ENCODE data around the gene IL21R.

Gene IL21R

GRCh38 chr16:27489421-27489820, 87.4 kb downstream of the IL21R start:
- H3K27ac ChIP-seq (ENCODE audit: low read depth, low read length), result no peak overlapping the region
- H3K9me3 ChIP-seq (ENCODE audit: control insufficient read depth in 5 of 5, low read length in 5 of 5), result no peaks in the 10 kb centered on the region
- H3K27me3 ChIP-seq (ENCODE audit: control insufficient read depth in 5 of 5, insufficient read depth in 4 of 5, low read length in 5 of 5), result no peaks in the 10 kb centered on the region
- H3K4me1 ChIP-seq (ENCODE audit: control insufficient read depth in 5 of 5, insufficient read depth in 5 of 5, low read length in 5 of 5), result peaks cover 0 to 19% (median 0%) of the 10 kb centered on the region in 5 donors
- H3K4me3 ChIP-seq (ENCODE audit: low read depth in 1 of 5, low read length in 5 of 5), result no peak overlapping the region
- H3K9ac ChIP-seq (ENCODE audit: low read length in 5 of 5), result no peak overlapping the region
- peaks cover 9 to 97% (median 86%) of the 10 kb centered on the region in 5 donors for H3K36me3 ChIP-seq (ENCODE audit: control insufficient read depth in 5 of 5, insufficient read depth in 5 of 5, low read length in 5 of 5)

GRCh38 chr16:27489906-27490305, 87.9 kb downstream of the IL21R start:
- H3K27ac ChIP-seq (ENCODE audit: low read depth, low read length), result no peak overlapping the region
- no peak overlapping the region for H3K9ac ChIP-seq (ENCODE audit: low read length in 5 of 5)
- H3K4me3 ChIP-seq (ENCODE audit: low read depth in 1 of 5, low read length in 5 of 5), result no peak overlapping the region
- H3K9me3 ChIP-seq (ENCODE audit: control insufficient read depth in 5 of 5, low read length in 5 of 5), result no peaks in the 10 kb centered on the region
- H3K36me3 ChIP-seq (ENCODE audit: control insufficient read depth in 5 of 5, insufficient read depth in 5 of 5, low read length in 5 of 5), result peaks cover 9 to 97% (median 86%) of the 10 kb centered on the region in 5 donors
- no peaks in the 10 kb centered on the region for H3K27me3 ChIP-seq (ENCODE audit: control insufficient read depth in 5 of 5, insufficient read depth in 4 of 5, low read length in 5 of 5)
- H3K4me1 ChIP-seq (ENCODE audit: control insufficient read depth in 5 of 5, insufficient read depth in 5 of 5, low read length in 5 of 5), result peaks cover 0 to 19% (median 0%) of the 10 kb centered on the region in 5 donors

- no peaks in the 10 kb centered on the region for H3K27me3 ChIP-seq (ENCODE audit: control insufficient read depth in 5 of 5, insufficient read depth in 4 of 5, low read length in 5 of 5)
- no peak overlapping the region for H3K4me3 ChIP-seq (ENCODE audit: low read depth in 1 of 5, low read length in 5 of 5)
- H3K4me1 ChIP-seq (ENCODE audit: control insufficient read depth in 5 of 5, insufficient read depth in 5 of 5, low read length in 5 of 5), result peaks cover 0 to 22% (median 3%) of the 10 kb centered on the region in 5 donors
- H3K9ac ChIP-seq (ENCODE audit: low read length in 5 of 5), result peak overlapping the region in 1 of 5 donors; percentile 3
- H3K27ac ChIP-seq (ENCODE audit: low read depth, low read length), result peak overlapping the region; percentile 57
- peaks cover 7 to 96% (median 84%) of the 10 kb centered on the region in 5 donors for H3K36me3 ChIP-seq (ENCODE audit: control insufficient read depth in 5 of 5, insufficient read depth in 5 of 5, low read length in 5 of 5)
- H3K9me3 ChIP-seq (ENCODE audit: control insufficient read depth in 5 of 5, low read length in 5 of 5), result no peaks in the 10 kb centered on the region
Observed at GRCh38 chr16:27491894-27492587, 90.1 kb downstream of the IL21R start.

GRCh38 chr16:27492588-27492979, 90.6 kb downstream of the IL21R start:
- Histone ChIP-seq H3K27me3 (ENCODE audit: control insufficient read depth in 5 of 5, insufficient read depth in 4 of 5, low read length in 5 of 5) (no peaks in the 10 kb centered on the region), H3K27ac (ENCODE audit: low read depth, low read length) (peak overlapping the region; percentile 57), H3K9ac (ENCODE audit: low read length in 5 of 5) (no peak overlapping the region), H3K4me3 (ENCODE audit: low read depth in 1 of 5, low read length in 5 of 5) (no peak overlapping the region), H3K36me3 (ENCODE audit: control insufficient read depth in 5 of 5, insufficient read depth in 5 of 5, low read length in 5 of 5) (peaks cover 7 to 96% (median 86%) of the 10 kb centered on the region in 5 donors), H3K9me3 (ENCODE audit: control insufficient read depth in 5 of 5, low read length in 5 of 5) (no peaks in the 10 kb centered on the region), H3K4me1 (ENCODE audit: control insufficient read depth in 5 of 5, insufficient read depth in 5 of 5, low read length in 5 of 5) (peaks cover 0 to 22% (median 3%) of the 10 kb centered on the region in 5 donors)

GRCh38 chr16:27495191-27495590, 93.2 kb downstream of the IL21R start:
- Histone ChIP-seq H3K4me1 (ENCODE audit: control insufficient read depth in 5 of 5, insufficient read depth in 5 of 5, low read length in 5 of 5) (peaks cover 0 to 26% (median 22%) of the 10 kb centered on the region in 5 donors), H3K27ac (ENCODE audit: low read depth, low read length) (no peak overlapping the region), H3K9ac (ENCODE audit: low read length in 5 of 5) (no peak overlapping the region), H3K36me3 (ENCODE audit: control insufficient read depth in 5 of 5, insufficient read depth in 5 of 5, low read length in 5 of 5) (peaks cover 7 to 96% (median 84%) of the 10 kb centered on the region in 5 donors), H3K4me3 (ENCODE audit: low read depth in 1 of 5, low read length in 5 of 5) (no peak overlapping the region), H3K27me3 (ENCODE audit: control insufficient read depth in 5 of 5, insufficient read depth in 4 of 5, low read length in 5 of 5) (no peaks in the 10 kb centered on the region), H3K9me3 (ENCODE audit: control insufficient read depth in 5 of 5, low read length in 5 of 5) (no peaks in the 10 kb centered on the region)

GRCh38 chr16:27498031-27498825, 96.3 kb downstream of the IL21R start:
- Histone ChIP-seq H3K36me3 (ENCODE audit: control insufficient read depth in 5 of 5, insufficient read depth in 5 of 5, low read length in 5 of 5) (peaks cover 5 to 96% (median 86%) of the 10 kb centered on the region in 5 donors), H3K9me3 (ENCODE audit: control insufficient read depth in 5 of 5, low read length in 5 of 5) (no peaks in the 10 kb centered on the region), H3K27ac (ENCODE audit: low read depth, low read length) (no peak overlapping the region), H3K4me3 (ENCODE audit: low read depth in 1 of 5, low read length in 5 of 5) (no peak overlapping the region), H3K27me3 (ENCODE audit: control insufficient read depth in 5 of 5, insufficient read depth in 4 of 5, low read length in 5 of 5) (no peaks in the 10 kb centered on the region), H3K4me1 (ENCODE audit: control insufficient read depth in 5 of 5, insufficient read depth in 5 of 5, low read length in 5 of 5) (peaks cover 0 to 23% (median 7%) of the 10 kb centered on the region in 5 donors), H3K9ac (ENCODE audit: low read length in 5 of 5) (no peak overlapping the region)

GRCh38 chr16:27498916-27499658, 97.1 kb downstream of the IL21R start:
- Histone ChIP-seq H3K27me3 (ENCODE audit: control insufficient read depth in 5 of 5, insufficient read depth in 4 of 5, low read length in 5 of 5) (no peaks in the 10 kb centered on the region), H3K4me1 (ENCODE audit: control insufficient read depth in 5 of 5, insufficient read depth in 5 of 5, low read length in 5 of 5) (peaks cover 0 to 23% (median 7%) of the 10 kb centered on the region in 5 donors), H3K27ac (ENCODE audit: low read depth, low read length) (no peak overlapping the region), H3K9ac (ENCODE audit: low read length in 5 of 5) (no peak overlapping the region), H3K9me3 (ENCODE audit: control insufficient read depth in 5 of 5, low read length in 5 of 5) (no peaks in the 10 kb centered on the region), H3K36me3 (ENCODE audit: control insufficient read depth in 5 of 5, insufficient read depth in 5 of 5, low read length in 5 of 5) (peaks cover 5 to 98% (median 93%) of the 10 kb centered on the region in 5 donors), H3K4me3 (ENCODE audit: low read depth in 1 of 5, low read length in 5 of 5) (no peak overlapping the region)

GRCh38 chr16:27499659-27500055, 97.7 kb downstream of the IL21R start:
- no peaks in the 10 kb centered on the region for H3K9me3 ChIP-seq (ENCODE audit: control insufficient read depth in 5 of 5, low read length in 5 of 5)
- H3K4me3 ChIP-seq (ENCODE audit: low read depth in 1 of 5, low read length in 5 of 5), result no peak overlapping the region
- H3K36me3 ChIP-seq (ENCODE audit: control insufficient read depth in 5 of 5, insufficient read depth in 5 of 5, low read length in 5 of 5), result peaks cover 5 to 98% (median 94%) of the 10 kb centered on the region in 5 donors
- no peak overlapping the region for H3K9ac ChIP-seq (ENCODE audit: low read length in 5 of 5)
- peaks cover 0 to 23% (median 7%) of the 10 kb centered on the region in 5 donors for H3K4me1 ChIP-seq (ENCODE audit: control insufficient read depth in 5 of 5, insufficient read depth in 5 of 5, low read length in 5 of 5)
- H3K27me3 ChIP-seq (ENCODE audit: control insufficient read depth in 5 of 5, insufficient read depth in 4 of 5, low read length in 5 of 5), result no peaks in the 10 kb centered on the region
- H3K27ac ChIP-seq (ENCODE audit: low read depth, low read length), result no peak overlapping the region

GRCh38 chr16:27500801-27501200, 98.8 kb downstream of the IL21R start:
- Histone ChIP-seq H3K36me3 (ENCODE audit: control insufficient read depth in 5 of 5, insufficient read depth in 5 of 5, low read length in 5 of 5) (peaks cover 5 to 99% (median 95%) of the 10 kb centered on the region in 5 donors), H3K9ac (ENCODE audit: low read length in 5 of 5) (no peak overlapping the region), H3K4me1 (ENCODE audit: control insufficient read depth in 5 of 5, insufficient read depth in 5 of 5, low read length in 5 of 5) (peaks cover 0 to 26% (median 10%) of the 10 kb centered on the region in 5 donors), H3K9me3 (ENCODE audit: control insufficient read depth in 5 of 5, low read length in 5 of 5) (no peaks in the 10 kb centered on the region), H3K27ac (ENCODE audit: low read depth, low read length) (no peak overlapping the region), H3K27me3 (ENCODE audit: control insufficient read depth in 5 of 5, insufficient read depth in 4 of 5, low read length in 5 of 5) (no peaks in the 10 kb centered on the region), H3K4me3 (ENCODE audit: low read depth in 1 of 5, low read length in 5 of 5) (no peak overlapping the region)

Measured in subcutaneous abdominal adipose tissue (tissue), 5 donors.